Activated CD4-positive, alpha-beta T cell treated with anti-CD3 and anti-CD28 coated beads for 48 hours (primary cell): ENCODE data around the gene UBB.

ENCODE experiments used
- DNase-seq: peaks from one replicate; pipeline ENCODE4 v3.0.0-alpha.2; 2020

The UBB gene

DNA sequence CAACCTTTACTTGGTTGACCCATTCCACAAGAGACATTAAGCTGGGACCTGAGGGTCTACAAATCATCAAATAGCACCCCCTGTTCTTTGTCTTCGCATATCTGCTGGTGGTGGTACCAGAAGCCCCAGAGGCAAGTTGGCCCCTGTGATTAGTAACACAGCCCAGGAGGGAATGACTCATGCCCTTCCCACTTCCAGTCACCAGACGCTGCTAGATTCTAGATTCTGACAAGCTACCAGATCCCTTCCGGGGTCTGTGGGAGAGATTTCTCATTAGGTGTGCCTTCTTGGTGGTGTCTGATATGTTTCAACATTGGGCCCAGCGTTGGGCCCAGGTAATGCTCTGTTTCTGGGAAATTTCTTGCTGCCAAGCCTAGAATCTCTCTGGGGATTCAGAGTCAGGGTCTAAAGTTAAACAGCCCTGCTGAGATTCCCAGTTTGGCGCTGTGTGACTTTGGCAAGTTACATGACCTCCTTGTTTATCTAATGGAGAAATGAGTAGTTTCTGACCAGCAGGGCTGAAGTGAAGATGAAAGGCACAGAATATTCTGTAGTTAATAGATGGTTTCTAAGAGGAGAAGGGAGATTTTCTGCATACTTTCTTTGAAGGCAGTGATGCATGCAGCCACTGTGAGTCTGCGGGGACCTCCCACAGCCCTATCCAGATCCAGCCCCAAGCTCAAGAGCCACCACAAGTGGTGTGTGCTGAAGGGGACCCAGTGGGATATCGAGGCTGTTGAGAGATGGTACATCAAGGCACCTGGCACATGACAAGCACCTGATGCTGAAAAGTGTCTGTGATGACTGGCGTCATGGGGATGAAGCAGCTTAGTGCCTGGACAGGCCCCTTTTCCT, 38.4 kb downstream of the UBB start:
- peak; percentile 81 for DNase-seq

DNA sequence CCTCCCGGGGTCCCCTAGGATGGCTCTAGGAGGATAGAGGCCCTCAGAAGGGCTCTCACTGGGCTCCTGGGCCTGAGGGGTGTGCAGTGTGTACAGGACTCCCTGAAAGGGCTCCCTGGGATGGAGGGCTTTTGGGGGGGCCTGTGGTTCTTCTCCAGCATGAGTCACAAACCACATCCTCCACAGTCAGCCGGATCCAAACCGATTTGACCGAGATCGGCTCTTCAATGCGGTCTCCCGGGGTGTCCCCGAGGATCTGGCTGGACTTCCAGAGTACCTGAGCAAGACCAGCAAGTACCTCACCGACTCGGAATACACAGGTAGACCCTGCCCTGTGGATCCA, 39.0 kb downstream of the UBB start:
- peak; percentile 66 for DNase-seq

DNA sequence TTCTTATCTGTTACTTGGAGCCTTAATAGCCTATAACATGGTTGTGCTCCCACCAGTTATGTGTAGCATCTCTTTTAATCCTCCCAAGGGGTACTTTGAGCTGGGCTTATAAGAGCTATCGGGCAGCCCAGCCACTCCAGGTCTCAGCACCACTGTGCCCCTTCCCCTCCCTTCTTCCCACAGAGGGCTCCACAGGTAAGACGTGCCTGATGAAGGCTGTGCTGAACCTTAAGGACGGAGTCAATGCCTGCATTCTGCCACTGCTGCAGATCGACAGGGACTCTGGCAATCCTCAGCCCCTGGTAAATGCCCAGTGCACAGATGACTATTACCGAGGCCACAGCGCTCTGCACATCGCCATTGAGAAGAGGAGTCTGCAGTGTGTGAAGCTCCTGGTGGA, 41.5 kb downstream of the UBB start:
- no peak for DNase-seq

DNA sequence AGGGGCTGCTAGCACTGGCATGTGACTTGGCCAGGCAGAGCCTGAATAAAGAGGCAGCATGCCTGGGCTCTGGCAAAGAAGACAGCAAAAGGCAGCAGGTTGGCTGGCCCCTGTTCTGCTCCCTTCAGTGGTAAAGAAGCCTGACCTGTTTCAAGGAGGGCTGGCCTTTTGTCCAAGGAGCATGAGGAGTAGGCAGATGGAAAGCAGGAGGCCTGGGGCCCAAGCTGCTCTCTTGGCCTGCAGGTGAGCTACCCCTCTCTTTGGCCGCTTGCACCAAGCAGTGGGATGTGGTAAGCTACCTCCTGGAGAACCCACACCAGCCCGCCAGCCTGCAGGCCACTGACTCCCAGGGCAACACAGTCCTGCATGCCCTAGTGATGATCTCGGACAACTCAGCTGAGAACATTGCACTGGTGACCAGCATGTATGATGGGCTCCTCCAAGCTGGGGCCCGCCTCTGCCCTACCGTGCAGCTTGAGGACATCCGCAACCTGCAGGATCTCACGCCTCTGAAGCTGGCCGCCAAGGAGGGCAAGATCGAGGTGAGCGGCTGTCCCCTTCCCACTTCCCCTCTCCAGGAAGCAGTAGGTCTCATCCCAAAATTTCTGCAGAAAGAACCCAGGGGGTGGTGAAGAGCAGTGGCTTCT, 42.5 kb downstream of the UBB start:
- no peak for DNase-seq

DNA sequence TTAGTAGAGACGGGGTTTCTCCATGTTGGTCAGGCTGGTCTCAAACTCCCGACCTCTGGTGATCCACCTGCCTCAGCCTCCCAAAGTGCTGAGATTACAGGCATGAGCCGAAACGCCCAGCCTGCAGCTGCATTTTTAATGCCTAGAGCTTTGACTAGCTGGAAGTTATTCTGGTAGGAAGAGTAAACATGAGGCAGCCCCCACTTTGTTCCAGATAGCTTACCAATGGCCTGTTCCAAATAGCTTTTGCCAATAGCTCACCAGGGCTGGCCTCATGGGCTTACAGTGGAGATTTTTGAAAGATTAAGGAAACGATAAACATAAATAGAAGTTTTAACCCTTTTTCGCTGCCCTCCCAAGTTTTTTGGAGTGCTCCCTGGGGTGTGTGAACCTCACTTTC, 44.3 kb downstream of the UBB start:
- no peak for DNase-seq

DNA sequence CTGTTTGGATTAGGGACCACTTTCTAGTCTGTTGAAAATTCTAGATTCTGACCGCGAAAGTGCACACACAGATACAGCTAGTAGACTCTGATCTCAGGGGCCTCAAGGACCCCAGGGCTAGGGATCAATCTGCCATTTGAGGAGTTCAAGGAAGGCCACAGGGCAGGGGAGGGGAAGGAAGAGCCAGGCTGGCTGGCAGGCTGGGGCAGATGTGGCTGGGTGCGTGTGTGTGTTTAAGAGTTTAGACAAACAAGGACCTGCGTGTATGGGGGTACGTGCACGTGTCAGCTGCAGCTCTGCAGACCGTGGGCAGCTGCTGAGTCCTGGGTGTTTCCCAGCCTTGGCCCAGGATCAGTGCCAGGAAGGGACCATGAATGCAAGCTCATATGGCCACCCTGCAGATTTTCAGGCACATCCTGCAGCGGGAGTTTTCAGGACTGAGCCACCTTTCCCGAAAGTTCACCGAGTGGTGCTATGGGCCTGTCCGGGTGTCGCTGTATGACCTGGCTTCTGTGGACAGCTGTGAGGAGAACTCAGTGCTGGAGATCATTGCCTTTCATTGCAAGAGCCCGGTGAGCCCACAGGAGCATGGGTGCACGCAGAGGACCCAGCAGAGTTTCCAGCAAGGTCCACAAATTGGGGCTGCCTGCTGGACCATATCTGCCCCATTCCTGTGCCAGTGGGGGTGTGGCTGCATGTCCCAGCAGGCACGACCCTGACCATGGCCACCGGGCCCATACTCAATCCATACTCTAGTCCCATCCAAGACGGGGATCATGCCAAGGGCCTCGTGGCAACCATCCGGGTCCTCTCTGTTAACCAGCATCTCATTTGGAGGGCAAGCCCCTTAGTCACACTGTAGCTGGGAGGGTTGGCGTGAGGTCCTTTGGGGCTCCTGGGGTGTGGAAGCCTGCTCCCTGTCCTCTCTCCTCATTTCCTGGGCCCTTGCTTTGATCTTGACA, 45.1 kb downstream of the UBB start:
- no peak for DNase-seq

DNA sequence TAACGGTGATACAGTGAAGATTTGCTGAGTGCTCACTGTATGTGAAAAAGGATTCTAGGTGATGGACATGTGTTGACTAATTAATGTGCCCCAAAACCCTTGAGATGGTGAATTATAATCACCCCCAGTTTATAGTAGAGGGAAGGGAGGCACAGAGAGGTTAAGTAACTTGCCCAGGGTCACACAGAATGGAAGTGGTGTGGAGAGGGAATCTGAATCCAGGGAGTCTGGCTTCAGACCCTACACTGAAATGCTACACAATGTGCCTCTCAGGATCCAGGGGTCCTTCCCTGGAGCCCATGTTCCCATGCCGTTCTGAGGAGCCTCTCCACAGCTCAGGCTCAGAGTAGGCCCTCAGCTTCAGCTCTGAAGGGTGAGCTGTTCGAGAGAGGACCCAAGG, 46.1 kb downstream of the UBB start:
- DNase-seq = no peak

DNA sequence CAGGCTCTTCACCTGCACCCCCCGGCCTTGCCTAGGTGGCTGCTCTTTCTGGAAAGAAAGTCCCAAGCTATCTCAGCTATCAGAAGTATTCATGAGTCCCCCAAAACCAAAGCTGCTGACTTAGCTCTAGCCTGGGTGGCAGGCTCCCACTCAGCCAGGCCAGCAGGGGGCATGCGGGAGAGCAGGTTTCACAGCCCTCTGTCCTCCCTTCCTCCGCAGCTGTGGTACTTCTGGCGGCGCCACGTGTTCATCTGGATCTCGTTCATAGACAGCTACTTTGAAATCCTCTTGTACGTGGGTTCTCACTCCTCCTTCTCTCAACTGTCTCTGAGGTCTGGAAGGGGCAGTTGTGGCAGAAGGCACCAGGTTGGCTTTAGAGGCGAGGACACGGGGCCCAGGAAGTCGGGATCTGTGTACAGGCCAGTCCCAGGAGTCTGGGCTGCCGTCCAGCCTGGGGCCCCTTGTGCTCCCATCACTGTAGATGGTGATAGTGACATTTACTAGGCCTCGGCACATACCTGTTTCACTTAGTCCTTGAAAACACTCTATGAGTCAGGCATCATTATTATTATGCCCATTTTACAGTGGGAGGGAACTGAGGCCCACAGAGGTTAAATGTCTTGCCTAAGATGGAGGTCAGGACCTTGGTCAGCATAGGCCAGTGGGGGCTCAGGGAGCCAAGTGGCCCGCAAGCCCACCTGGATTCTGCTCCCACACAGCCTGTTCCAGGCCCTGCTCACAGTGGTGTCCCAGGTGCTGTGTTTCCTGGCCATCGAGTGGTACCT, 47.4 kb downstream of the UBB start:
- peak; percentile 78 for DNase-seq

DNA sequence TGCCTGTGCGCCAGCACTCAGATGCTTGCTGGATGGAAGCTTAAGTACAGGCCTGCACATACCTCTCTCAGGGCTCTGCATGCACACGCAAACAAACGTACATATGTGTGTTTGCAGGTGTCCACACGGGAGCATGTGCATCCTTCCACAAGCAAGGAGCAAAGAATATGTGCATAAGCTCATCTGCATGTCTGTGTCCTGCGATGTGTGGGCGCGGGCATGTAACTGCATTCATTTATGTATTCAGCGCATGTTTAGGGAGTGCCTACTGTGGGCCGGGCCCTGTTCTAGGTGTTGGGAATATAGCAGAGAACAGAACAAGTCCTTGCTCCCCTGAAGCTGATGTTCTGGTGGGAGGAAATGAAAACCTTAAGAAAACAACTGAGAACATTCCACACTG, 48.2 kb downstream of the UBB start:
- no peak for DNase-seq

DNA sequence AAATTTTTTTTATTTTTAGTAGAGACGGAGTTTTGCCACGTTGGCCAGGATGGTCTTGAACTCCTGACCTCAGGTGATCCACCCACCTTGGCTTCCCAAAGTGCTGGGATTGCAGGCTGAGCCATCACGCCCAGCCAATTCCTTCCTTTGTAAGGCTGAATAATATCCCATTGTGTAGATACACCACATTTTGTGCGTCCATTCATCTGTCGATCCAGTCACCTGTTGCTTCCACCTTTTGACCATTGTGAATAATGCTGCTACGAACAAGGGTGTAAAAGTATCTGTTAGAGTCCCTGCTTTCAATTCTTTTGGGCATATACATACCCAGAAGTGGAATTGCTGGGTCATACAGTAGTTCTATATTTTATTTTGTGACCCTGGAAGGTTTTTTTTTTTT, 49.8 kb downstream of the UBB start:
- DNase-seq = no peak

DNA sequence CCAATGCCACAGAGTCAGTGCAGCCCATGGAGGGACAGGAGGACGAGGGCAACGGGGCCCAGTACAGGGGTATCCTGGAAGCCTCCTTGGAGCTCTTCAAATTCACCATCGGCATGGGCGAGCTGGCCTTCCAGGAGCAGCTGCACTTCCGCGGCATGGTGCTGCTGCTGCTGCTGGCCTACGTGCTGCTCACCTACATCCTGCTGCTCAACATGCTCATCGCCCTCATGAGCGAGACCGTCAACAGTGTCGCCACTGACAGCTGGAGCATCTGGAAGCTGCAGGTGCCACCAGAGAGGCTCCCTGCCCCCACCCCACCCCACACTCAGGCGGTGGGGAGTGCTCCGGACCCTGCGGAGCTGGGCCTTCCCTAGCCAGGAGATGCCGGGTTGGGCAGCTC, 51.1 kb downstream of the UBB start:
- no peak for DNase-seq
